Endothelial cell of umbilical vein (primary cell): ENCODE measurements around the gene PRRG2. TPM values are rescaled to one million over a fixed set of nuclear protein-coding genes. Genes with fewer than 3 reads are reported as not detected.

Source experiments
- BruUV-seq: library from RNA; stranded (reverse); fragments of 400-500 nt; replicated peaks from 2 replicates; lab custom pipeline; 2021; lab: Mats Ljungman, UMichigan
- CTCF ChIA-PET: fragments of 300-600, 350-600 bp; sonication (Branson Sonifier 250); formaldehyde crosslinking; loops from one replicate; lab custom pipeline; 2021; ENCODE audit warnings: antibody characterized with exemption, inconsistent platforms; lab: Charles Lee
- POLR2A ChIA-PET: fragments of 300-600, 350-600 bp; sonication (Branson Sonifier 250); formaldehyde crosslinking; loops from one replicate; lab custom pipeline; 2021; ENCODE audit warnings: antibody characterized with exemption, inconsistent platforms; lab: Charles Lee
- DNase-seq: peaks from one replicate; pipeline ENCODE4 v3.0.0-alpha.2; 2011; ENCODE audit warnings: low read depth, low spot score
- FAIRE-seq: peaks from 2 replicates; lab custom pipeline; 2011; peaks lifted over from hg19 to GRCh38; lab: Jason Lieb, UNC
- H2AFZ ChIP-seq: 2 replicates; pipeline ENCODE4 v1.6.0; 2012; ENCODE audit warnings: low read depth, low read length, control low read depth, inconsistent platforms
- H3K27ac ChIP-seq: 2 replicates; pipeline ENCODE4 v1.5.1; 2011; ENCODE audit warnings: low read depth, mild to moderate bottlenecking, control low read depth, low read length, moderate library complexity; ENCODE audit not compliant: insufficient read depth
- H3K27me3 ChIP-seq, 2 experiments: 2 replicates each; pipeline versions ENCODE4 v1.6.0 to v1.6.1; 2011; ENCODE audit warnings: low read length in 2 of 2, mixed read lengths in 1 of 2; ENCODE audit not compliant: control insufficient read depth in 2 of 2, insufficient read depth in 2 of 2
- H3K36me3 ChIP-seq, 2 experiments: 2 replicates in 1 of 2; 3 replicates in 1 of 2; pipeline ENCODE4 v1.5.1; 2011; ENCODE audit warnings: low read length in 2 of 2, mild to moderate bottlenecking in 1 of 2, moderate library complexity in 1 of 2; ENCODE audit not compliant: control insufficient read depth in 2 of 2, insufficient read depth in 2 of 2; ENCODE audit errors: extremely low read depth in 1 of 2
- H3K4me1 ChIP-seq: 3 replicates; pipeline ENCODE4 v1.5.1; 2011; ENCODE audit warnings: mild to moderate bottlenecking, low read length; ENCODE audit not compliant: control insufficient read depth, insufficient read depth; ENCODE audit errors: extremely low read depth
- H3K4me2 ChIP-seq: 2 replicates; pipeline ENCODE4 v1.6.1; 2011; ENCODE audit warnings: low read length, control low read depth, mixed read lengths; ENCODE audit not compliant: insufficient read depth
- H3K4me3 ChIP-seq, 3 experiments: fragments of 200-600 bp in 1 of 3; sonication (generic), shearing (Covaris generic) in 1 of 3; replicated peaks in 1 of 3; 2 replicates each; pipeline ENCODE4 v1.5.1; 2011 to 2016; ENCODE audit warnings: control low read depth in 3 of 3, low read length in 3 of 3, mild to moderate bottlenecking in 2 of 3, inconsistent platforms in 1 of 3, low read depth in 1 of 3, moderate library complexity in 1 of 3; ENCODE audit not compliant: insufficient read depth in 1 of 3
- H3K79me2 ChIP-seq: 2 replicates; pipeline ENCODE4 v1.6.0; 2012; ENCODE audit warnings: low read length, inconsistent platforms; ENCODE audit not compliant: control insufficient read depth, insufficient read depth
- H3K9ac ChIP-seq: replicated peaks from 2 replicates; pipeline ENCODE3; 2011; ENCODE audit warnings: low read length, control low read depth; ENCODE audit not compliant: insufficient read depth; ENCODE audit errors: extremely low read depth
- H3K9me1 ChIP-seq: replicated peaks from 3 replicates; pipeline ENCODE4 v1.6.0; 2011; ENCODE audit warnings: mild to moderate bottlenecking, low read length; ENCODE audit not compliant: control insufficient read depth, insufficient read depth; ENCODE audit errors: extremely low read depth
- H3K9me3 ChIP-seq: replicated peaks from 2 replicates; pipeline ENCODE4 v1.5.1; 2012; ENCODE audit warnings: low read length, inconsistent platforms; ENCODE audit not compliant: control insufficient read depth, insufficient read depth
- H4K20me1 ChIP-seq: replicated peaks from 2 replicates; pipeline ENCODE3; 2011; ENCODE audit warnings: mild to moderate bottlenecking, low read length; ENCODE audit not compliant: control insufficient read depth, insufficient read depth; ENCODE audit errors: extremely low read depth
- EZH2 ChIP-seq: IDR thresholded peaks from 2 replicates; pipeline ENCODE4 v1.6.1; 2012; ENCODE audit warnings: borderline replicate concordance, low read depth, mild to moderate bottlenecking, moderate library complexity, low read length, inconsistent platforms; ENCODE audit not compliant: severe bottlenecking
- FOS ChIP-seq: IDR thresholded peaks from 2 replicates; pipeline ENCODE4 v1.6.1; 2011; ENCODE audit warnings: mild to moderate bottlenecking, low read length, moderate library complexity, borderline replicate concordance; ENCODE audit not compliant: insufficient read depth
- GATA2 ChIP-seq: IDR thresholded peaks from 2 replicates; pipeline ENCODE4 v1.7.0; 2011; ENCODE audit warnings: low read depth, mild to moderate bottlenecking, moderate library complexity, mixed read lengths, low read length; ENCODE audit not compliant: insufficient read length, insufficient read depth
- JUN ChIP-seq: IDR thresholded peaks from 2 replicates; pipeline ENCODE4 v1.6.1; 2011; ENCODE audit warnings: borderline replicate concordance, low read depth; ENCODE audit not compliant: insufficient read length, insufficient read depth
- MYC ChIP-seq: IDR thresholded peaks from one replicate; pipeline ENCODE4 v1.6.1; 2011; ENCODE audit warnings: mild to moderate bottlenecking, low read depth, low read length
- POLR2A ChIP-seq: IDR thresholded peaks from 2 replicates; pipeline ENCODE4 v1.6.1; 2012; ENCODE audit warnings: low read depth, mild to moderate bottlenecking, control low read depth, low read length
- POLR2AphosphoS5 ChIP-seq: IDR thresholded peaks from 2 replicates; pipeline ENCODE4 v1.6.1; 2012; ENCODE audit warnings: low read depth, mild to moderate bottlenecking, control low read depth, low read length, moderate library complexity; ENCODE audit not compliant: insufficient read depth
- dilution Hi-C: fragments of 300-500 bp; cut with MboI; formaldehyde crosslinking; loops from one replicate; pipeline ENCODE4 v1.15.0; 2019; ENCODE audit warnings: low sequenced_read_pairs; ENCODE audit not compliant: extremely low pct_ligation_motif_present
- intact Hi-C: fragments of 100-400 bp; cut with micrococcal nuclease; formaldehyde crosslinking; loops from one replicate; pipeline ENCODE4 v1.10.0; 2022
- polyA plus RNA-seq, 4 experiments: library from polyadenylated mRNA; depleted of rRNA in 3 of 4; stranded (reverse) in 3 of 4; unstranded in 1 of 4; fragments of >200 nt; gene quantifications; 2 replicates each; pipeline versions ENCODE4 v1.2.1 to v1.2.3, GENCODE V29; 2011 to 2012; ENCODE audit warnings: missing spikeins in 1 of 4
- total RNA-seq: library from RNA; stranded (reverse); gene quantifications from 2 replicates; pipeline ENCODE4 v1.2.3, GENCODE V29; 2021
- TF ChIP-seq, protein P1 (sequence below), 2 donors: IDR thresholded peaks; 1 replicate in 1 of 2; 2 replicates in 1 of 2; pipeline ENCODE4 v1.5.1; 2011; ENCODE audit warnings: low read length in 2 of 2, mild to moderate bottlenecking in 2 of 2, moderate library complexity in 2 of 2, control low read depth in 1 of 2, inconsistent platforms in 1 of 2, low read depth in 1 of 2; ENCODE audit not compliant: insufficient read depth in 1 of 2; ENCODE audit errors: extremely low read depth in 1 of 2
- TF ChIP-seq, protein P2 (sequence below): IDR thresholded peaks from 2 replicates; pipeline ENCODE4 v1.6.1; 2011; ENCODE audit not compliant: insufficient read depth, insufficient read length

Gene PRRG2
- total and polyA plus RNA-seq, 2 donors (not counting 3 experiments of a cell fraction or from before 2014, with no cell fraction given): 2.6 to 2.9 TPM

DNA sequence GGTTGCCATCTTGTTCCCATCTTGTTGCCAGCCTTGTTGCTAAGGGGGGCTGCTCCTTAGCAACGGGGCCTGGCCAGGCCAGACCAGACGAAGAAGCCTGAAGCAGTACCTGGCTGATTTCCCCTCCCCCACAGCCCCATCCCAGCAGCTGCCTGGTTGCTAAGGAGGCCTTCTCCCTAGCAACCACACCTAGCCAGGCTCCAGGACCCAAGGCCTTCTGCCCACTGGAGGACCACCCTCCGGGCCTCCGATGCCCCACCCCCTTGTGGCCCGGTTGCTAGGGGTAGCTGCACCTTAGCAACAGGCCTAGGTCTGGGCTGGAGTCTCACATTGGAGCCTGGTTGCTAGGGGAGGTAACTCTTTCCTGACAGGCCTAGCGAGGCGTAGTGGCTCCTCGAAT lies 3.9 kb downstream of the PRRG2 start:
- Histone ChIP-seq H3K4me1 (peaks cover 5% of the 10 kb centered on the region), H3K4me3 (no peak overlapping the region), H3K4me2 (no peak overlapping the region), H3K27ac (no peak overlapping the region), H3K9ac (no peak overlapping the region), H3K36me3 (no peaks in the 10 kb centered on the region), H3K9me1 (no peaks in the 10 kb centered on the region), H2AFZ (no peak overlapping the region), H3K9me3 (no peaks in the 10 kb centered on the region), H3K79me2 (peaks cover 2% of the 10 kb centered on the region), H4K20me1 (no peaks in the 10 kb centered on the region), H3K27me3 (no peaks in the 10 kb centered on the region)
- CTCF ChIA-PET: interaction anchor here (1.3 to 1.4 kb wide), 2 partner anchors 15 to 38 kb away, joined by 4 to 5 read pairs; no protein-coding TSS in a partner anchor
- no peak for DNase-seq
- BruUV-seq: no TSS peak
- POLR2A ChIA-PET: no interaction called here
- intact Hi-C loops (no loop called here), dilution Hi-C loops (no loop called here)
- no peak for FAIRE-seq
- TF ChIP-seq MYC: no peak
- no peak for TF ChIP-seq JUN

DNA sequence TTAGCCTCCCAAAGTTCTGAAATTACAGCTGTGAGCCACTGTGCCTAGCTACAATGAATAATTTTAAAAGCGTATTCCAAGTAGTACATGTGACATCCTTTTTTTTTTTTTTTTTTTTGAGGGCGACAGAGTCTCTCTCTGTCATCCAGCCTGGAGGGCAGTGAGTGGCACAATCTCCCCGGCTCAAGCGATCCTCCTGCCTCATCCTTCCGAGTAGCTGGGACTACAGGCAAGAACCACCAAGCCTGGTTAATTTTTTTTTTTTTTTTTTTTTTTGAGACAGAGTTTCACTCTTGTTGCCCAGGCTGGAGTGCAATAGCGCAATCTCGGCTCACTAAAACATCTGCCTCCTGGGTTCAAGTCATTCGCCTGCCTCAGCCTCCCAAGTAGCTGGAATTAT lies 6.1 kb downstream of the PRRG2 start:
- TF ChIP-seq POLR2AphosphoS5 (no peak), JUN (no peak), EZH2 (no peak), FOS (no peak), POLR2A (no peak), GATA2 (no peak), MYC (no peak)
- TF ChIP-seq, protein P1, sequence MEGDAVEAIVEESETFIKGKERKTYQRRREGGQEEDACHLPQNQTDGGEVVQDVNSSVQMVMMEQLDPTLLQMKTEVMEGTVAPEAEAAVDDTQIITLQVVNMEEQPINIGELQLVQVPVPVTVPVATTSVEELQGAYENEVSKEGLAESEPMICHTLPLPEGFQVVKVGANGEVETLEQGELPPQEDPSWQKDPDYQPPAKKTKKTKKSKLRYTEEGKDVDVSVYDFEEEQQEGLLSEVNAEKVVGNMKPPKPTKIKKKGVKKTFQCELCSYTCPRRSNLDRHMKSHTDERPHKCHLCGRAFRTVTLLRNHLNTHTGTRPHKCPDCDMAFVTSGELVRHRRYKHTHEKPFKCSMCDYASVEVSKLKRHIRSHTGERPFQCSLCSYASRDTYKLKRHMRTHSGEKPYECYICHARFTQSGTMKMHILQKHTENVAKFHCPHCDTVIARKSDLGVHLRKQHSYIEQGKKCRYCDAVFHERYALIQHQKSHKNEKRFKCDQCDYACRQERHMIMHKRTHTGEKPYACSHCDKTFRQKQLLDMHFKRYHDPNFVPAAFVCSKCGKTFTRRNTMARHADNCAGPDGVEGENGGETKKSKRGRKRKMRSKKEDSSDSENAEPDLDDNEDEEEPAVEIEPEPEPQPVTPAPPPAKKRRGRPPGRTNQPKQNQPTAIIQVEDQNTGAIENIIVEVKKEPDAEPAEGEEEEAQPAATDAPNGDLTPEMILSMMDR (IDR thresholded peaks at IDR 0.05; ENCODE audit: extremely low read depth in 1 of 2, insufficient read depth in 1 of 2, low read depth in 1 of 2, low read length in 2 of 2): no peak
- TF ChIP-seq, protein P2, sequence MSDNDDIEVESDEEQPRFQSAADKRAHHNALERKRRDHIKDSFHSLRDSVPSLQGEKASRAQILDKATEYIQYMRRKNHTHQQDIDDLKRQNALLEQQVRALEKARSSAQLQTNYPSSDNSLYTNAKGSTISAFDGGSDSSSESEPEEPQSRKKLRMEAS: no peak
- BruUV-seq: no TSS peak
- no peak for FAIRE-seq
- Histone ChIP-seq H3K4me3 (no peak overlapping the region), H3K9me3 (no peaks in the 10 kb centered on the region), H3K4me1 (peaks cover 7% of the 10 kb centered on the region), H3K27me3 (no peaks in the 10 kb centered on the region), H3K9ac (no peak overlapping the region), H2AFZ (no peak overlapping the region), H3K9me1 (no peaks in the 10 kb centered on the region), H3K36me3 (no peaks in the 10 kb centered on the region), H3K79me2 (peaks cover 7% of the 10 kb centered on the region), H3K27ac (no peak overlapping the region), H3K4me2 (no peak overlapping the region), H4K20me1 (no peaks in the 10 kb centered on the region)
- intact Hi-C loops: no loop called here
- DNase-seq: no peak
- dilution Hi-C loops: no loop called here
- POLR2A ChIA-PET: no interaction called here
- CTCF ChIA-PET: interaction anchor here (0.5 to 1.3 kb wide), 3 partner anchors 17 to 85 kb away, joined by 3 to 4 read pairs (median 3); no protein-coding TSS in a partner anchor
